SH-SY5Y (cell line): ENCODE data around the gene OR5A1.

Experiments used
- GATA2 ChIP-seq: IDR thresholded peaks from 2 replicates; pipeline ENCODE4 v1.6.1; 2011; ENCODE audit warnings: mild to moderate bottlenecking, low read depth, low read length
- GATA3 ChIP-seq: IDR thresholded peaks from 2 replicates; pipeline ENCODE4 v1.6.1; 2011; ENCODE audit warnings: low read depth, mild to moderate bottlenecking, low read length, moderate library complexity

DNA sequence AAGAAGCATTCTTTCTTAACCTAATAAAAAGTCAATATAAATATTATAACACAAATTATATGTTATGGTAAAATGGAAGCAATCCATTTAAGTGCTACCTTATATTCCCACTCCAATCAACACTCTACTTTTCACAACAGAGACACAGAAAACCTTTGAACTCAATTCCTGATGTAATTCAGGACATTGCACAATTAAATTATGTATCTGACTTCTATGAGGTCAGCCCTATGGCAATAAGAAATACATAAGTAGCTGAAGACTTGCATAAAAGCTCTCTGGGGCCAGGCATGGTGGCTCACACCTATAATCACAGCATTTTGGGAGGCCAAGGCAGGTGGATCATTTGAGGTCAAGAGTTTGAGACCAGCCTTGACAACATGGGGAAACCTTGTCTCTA, 43.6 kb downstream of the OR5A1 start:
- TF ChIP-seq GATA2 (no peak), GATA3 (no peak)
